Suppressor macrophage (primary cell): ENCODE measurements around the gene ACD.

ENCODE experiments used
- DNase-seq, 4 experiments: peaks; one replicate each; pipeline ENCODE4 v3.0.0-alpha.2; 2020 to 2022

ACD gene

GRCh38 chr16:67661886-67662652 is 2.0 kb upstream of the ACD start:
- no peak for DNase-seq

GRCh38 chr16:67661101-67661761 is 1.2 kb upstream of the ACD start:
- DNase-seq = peak in 3 of 4 experiments; percentile 10 to 43 (median 29)

- peak; percentile 95 to 99 (median 98) for DNase-seq
Measured at GRCh38 chr16:67660564-67661028, 536 bp upstream of the ACD start, which contains the start of gene PARD6A. Gene PARD6A (plus strand): TSS chr16:67660960. CDS start chr16:67661039, 79 bp downstream.

GRCh38 chr16:67658849-67659674 is 998 bp downstream of the ACD start:
- DNase-seq = no peak

GRCh38 chr16:67657751-67658518 is 2.1 kb downstream of the ACD start:
- DNase-seq = no peak

- no peak for DNase-seq
Measured at GRCh38 chr16:67657017-67657608, 2.9 kb downstream of the ACD start.

GRCh38 chr16:67656344-67657016 is 3.6 kb downstream of the ACD start:
- no peak for DNase-seq

- no peak for DNase-seq
Measured at GRCh38 chr16:67655363-67655762, 4.7 kb downstream of the ACD start.

- no peak for DNase-seq
Measured at GRCh38 chr16:67654403-67654911, 5.6 kb downstream of the ACD start.

- no peak for DNase-seq
Measured at GRCh38 chr16:67653789-67654402, 6.2 kb downstream of the ACD start.

- no peak for DNase-seq
Measured at GRCh38 chr16:67653128-67653788, 6.8 kb downstream of the ACD start.

- no peak for DNase-seq
Measured at GRCh38 chr16:67652578-67653127, 7.4 kb downstream of the ACD start.

GRCh38 chr16:67651847-67652246 is 8.2 kb downstream of the ACD start:
- no peak for DNase-seq

GRCh38 chr16:67651039-67651438 is 9.0 kb downstream of the ACD start:
- DNase-seq = no peak

- DNase-seq = no peak
Measured at GRCh38 chr16:67650023-67650422, 10.0 kb downstream of the ACD start.

- no peak for DNase-seq
Measured at GRCh38 chr16:67649494-67649931, 10.5 kb downstream of the ACD start.

GRCh38 chr16:67648764-67649407 is 11.2 kb downstream of the ACD start:
- DNase-seq = no peak

- no peak for DNase-seq
Measured at GRCh38 chr16:67648088-67648763, 11.8 kb downstream of the ACD start.
